ENCODE results near the gene UBE2H. TPM values are rescaled to one million over a fixed set of nuclear protein-coding genes. Genes with fewer than 3 reads are reported as not detected.

Gene UBE2H
- total RNA-seq, 1 donor from 2014 or later, result 79.9 TPM

DNA sequence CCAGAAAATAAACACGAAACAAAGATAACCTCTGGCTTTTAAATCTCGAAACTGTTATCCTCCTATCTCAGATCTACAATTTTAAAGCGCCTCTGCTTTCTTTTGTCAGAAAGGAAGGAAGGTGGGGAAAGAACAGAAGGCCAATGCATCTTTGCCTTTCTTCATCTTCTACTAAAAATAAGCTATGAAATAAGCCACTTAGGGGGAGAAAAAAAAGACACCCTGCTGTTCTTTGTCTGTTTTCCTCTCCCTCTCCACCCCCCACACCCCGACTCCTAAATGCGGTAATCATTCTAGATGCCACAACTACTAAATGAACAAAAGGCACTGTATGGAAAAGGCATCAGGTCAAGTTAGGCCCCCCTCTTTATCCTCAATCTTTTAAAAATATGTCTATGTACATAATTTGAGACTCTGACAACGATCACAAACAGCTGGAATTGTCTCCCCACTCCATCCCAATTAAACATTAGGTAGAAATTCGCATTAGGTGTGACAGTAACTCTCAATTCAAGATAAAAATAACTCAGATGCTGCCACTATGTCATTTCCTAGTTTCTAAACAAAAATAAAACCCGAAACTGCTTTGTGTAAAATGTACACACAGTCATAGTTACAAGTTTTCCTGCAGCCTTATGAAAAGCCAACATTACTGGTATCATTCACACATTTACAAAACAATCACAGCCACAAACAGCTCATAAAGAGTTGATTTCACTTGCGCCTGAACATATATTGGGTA is 2.4 kb downstream of the UBE2H start:
- no peak for DNase-seq (ENCODE audit: low spot score)

DNA sequence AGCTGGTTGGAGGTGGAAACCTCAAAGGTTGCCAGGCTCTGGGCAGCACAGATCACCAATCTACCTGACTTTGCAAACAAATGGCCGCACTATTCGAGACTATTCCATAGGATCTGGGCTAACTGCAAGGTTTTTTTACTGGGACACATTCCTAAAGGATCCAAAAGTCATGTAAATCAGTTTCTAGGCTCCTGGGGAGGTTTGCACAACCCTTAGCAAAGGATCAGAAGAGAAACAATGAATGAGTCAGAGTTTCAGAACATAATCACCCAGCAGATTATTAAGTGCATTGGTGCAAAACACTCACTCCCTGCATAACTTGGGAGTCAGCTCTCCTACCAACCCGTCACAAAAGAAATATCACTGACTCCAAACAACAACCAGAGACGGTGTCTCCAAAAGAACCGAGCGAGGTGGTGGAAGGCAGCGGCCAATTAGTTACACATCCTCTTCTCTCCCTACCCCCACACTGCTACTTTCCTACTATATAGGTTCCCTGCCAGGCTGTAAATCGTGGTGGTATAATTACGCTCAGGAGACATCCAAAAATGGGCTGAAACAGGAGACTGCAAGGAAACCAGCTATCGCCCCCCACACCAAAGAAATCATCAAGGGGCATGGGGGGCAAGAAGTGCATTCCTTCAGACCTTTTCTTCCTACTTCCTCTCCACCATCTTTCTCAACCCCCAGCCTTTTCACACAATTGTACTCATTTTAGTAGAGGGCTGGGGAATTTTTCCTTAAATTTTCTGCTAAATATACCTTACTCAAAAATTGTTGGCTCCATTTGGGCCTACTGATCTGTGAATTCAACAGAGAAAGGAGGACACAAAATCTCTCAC is 3.2 kb downstream of the UBE2H start:
- peak; percentile 28 for DNase-seq (ENCODE audit: low spot score)

GRCh38 chr7:129948877-129949291 is 3.9 kb downstream of the UBE2H start:
- DNase-seq (ENCODE audit: low spot score), result peak; percentile 92

DNA sequence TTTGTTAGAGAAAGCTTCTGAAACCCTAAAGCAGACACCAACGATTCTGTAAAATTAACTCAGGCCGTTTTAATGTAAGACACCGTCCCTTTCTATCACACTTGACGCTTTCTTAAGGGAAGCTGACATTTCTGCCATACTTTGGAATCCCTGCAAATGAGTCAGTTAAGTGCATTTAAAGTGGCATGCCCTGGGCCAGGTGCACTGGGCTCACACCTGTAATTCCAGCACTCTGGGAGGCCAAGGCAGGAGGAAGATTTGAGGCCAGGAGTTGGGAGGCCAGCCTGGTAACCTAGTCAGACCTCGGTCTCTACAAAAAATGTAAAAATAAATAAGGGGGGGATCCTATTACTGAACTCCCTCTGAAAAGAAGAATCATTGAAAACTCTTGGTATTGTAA is 4.4 kb downstream of the UBE2H start:
- no peak for DNase-seq (ENCODE audit: low spot score)

DNA sequence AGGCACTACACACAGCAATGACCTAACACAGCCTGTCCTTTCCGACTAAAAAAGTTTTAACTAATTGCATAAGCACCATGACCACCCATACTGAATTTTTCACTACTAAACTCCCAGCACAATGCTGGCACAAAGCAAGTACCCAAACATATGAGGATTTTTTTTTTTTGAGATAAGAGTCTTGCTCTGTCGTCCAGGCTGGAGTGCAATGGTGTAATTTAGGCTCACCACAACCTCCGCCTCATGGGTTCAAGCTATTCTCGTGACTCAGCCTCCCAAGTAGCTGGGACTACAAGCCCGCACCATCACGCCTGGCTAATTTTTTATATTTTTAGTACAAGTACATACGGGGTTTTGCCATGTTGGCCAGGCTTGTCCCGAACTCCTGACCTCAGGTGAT is 5.1 kb downstream of the UBE2H start:
- no peak for DNase-seq (ENCODE audit: low spot score)

- no peak for DNase-seq (ENCODE audit: low spot score)
Observed at GRCh38 chr7:129947049-129947448, 5.7 kb downstream of the UBE2H start.

- no peak for DNase-seq (ENCODE audit: low spot score)
Observed at GRCh38 chr7:129946282-129946681, 6.5 kb downstream of the UBE2H start.

GRCh38 chr7:129943352-129943751 is 9.4 kb downstream of the UBE2H start:
- no peak for DNase-seq (ENCODE audit: low spot score)

GRCh38 chr7:129940329-129940728 is 12.4 kb downstream of the UBE2H start:
- DNase-seq (ENCODE audit: low spot score), result no peak

DNA sequence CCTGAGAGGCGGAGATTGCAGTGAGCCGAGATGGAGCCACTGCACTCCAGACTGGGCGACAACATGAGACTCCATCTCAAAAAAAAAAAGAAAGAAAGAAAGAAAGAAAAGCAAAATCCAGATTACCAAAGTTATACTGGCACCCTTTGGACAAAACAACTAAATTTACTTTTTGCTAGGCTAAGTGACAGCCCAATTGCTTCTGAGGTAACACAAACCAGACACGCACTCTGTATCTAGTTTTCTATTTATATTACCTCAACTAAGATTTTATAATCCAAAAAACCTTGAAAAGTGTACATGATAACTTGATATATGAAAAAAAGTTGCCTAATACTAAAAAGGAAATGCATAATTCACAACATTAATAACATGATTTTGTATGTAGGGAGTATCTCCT is 12.9 kb downstream of the UBE2H start:
- DNase-seq (ENCODE audit: low spot score), result no peak

- no peak for DNase-seq (ENCODE audit: low spot score)
Observed at GRCh38 chr7:129933627-129934026, 19.1 kb downstream of the UBE2H start.

- DNase-seq (ENCODE audit: low spot score), result no peak
Observed at GRCh38 chr7:129926618-129927017, 26.1 kb downstream of the UBE2H start.

DNA sequence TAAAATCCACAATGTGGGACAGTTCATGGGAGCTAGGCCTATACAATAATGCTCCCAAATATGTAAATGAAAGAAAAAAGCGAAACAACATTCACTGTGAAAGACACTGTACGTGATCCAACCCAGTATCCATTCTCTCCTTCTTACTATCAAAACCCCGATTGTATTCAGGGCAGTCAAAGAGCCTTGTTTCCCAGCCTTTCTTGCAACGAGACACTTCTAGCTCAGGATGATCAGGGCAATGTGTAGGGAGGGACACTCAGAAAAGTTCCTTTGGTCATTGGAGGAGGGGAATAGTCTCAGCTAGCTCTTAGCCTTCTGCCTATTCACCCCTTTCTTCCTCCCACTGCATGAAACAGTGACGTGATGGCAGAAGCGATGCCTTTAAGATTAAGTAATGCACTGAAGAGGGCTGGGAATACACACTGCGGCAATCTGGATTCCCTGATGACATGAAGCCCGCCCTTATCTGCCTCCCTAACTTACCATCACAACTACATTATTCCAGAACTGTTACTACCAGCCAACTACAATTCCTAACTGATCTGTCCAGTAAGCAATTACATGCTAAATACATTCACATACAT is 27.3 kb downstream of the UBE2H start:
- DNase-seq (ENCODE audit: low spot score), result no peak

DNA sequence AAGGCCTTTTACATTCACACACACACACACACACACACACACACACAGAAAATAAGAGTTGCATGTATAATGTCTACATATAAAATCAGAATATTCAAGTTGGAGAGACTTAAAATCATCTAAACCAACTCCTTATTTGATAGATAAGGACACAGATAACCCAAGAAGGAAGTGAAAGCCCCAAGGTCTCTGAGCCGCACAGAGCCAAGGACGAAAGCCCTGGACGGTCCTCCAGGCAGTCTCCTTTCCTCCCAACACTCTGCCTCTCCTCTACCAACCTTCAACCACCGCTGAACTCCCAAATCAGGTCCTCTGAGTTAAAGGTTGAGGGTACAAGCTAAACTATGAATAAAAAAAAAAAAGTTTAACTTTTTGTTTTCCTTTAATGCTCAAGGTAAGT is 28.2 kb downstream of the UBE2H start:
- DNase-seq (ENCODE audit: low spot score), result no peak

- no peak for DNase-seq (ENCODE audit: low spot score)
Observed at GRCh38 chr7:129923709-129924108, 29.1 kb downstream of the UBE2H start.

DNA sequence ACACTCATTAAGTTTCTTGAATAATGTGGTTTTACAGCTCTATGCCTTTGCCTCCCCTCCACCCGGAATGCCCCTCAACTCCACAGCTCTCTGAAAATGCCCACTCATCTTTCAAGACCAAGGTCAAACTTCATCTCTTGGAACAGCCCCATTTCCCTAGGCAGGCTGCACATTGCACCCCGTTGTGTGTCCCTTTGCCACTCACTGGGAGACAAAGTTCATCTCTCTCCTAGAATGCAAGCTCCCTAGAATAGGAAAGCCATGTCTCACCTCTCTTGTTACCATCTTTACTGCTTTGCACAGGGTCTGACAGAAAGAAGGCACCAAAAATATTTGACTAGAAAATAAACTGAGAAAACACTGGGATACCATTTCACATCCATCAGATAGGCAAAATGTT is 33.3 kb downstream of the UBE2H start:
- DNase-seq (ENCODE audit: low spot score), result no peak

DNA sequence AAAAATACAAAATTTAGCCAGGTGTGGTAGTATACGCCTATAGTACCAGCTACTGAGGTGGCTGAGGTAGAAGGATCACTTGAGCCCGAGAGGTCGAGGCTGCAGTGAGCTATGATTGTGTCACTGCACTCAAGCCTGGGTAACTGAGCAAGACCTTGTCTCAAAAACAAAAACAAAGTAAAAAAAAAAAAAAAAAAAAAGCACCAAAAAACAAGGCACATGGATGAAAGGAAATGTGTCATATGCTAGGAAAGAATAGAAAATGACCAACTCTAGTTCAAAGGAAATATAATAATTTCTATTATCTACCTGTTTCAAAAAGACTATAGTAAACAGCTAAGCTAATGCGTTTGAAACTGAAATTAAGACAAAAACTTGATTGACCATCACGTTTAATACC is 33.8 kb downstream of the UBE2H start:
- no peak for DNase-seq (ENCODE audit: low spot score)

DNA sequence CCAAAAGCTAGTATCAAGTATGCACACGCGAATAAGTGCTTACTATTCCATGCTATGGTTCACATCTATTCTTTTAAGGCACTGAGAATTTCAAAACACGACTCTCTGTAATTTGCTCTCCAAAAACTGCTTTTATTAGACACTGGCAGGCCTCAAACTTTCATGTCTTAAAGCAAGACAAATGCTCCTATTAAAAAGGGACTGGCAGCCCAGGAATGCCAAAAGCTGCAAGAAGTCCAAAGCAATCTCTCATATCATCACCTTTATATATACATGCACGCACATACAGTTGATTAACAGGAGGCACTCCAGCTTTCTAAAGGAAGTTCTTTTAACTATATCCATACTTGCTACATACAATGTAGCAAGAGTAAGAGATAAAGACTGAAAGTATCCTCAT is 34.8 kb downstream of the UBE2H start:
- DNase-seq (ENCODE audit: low spot score), result no peak

DNA sequence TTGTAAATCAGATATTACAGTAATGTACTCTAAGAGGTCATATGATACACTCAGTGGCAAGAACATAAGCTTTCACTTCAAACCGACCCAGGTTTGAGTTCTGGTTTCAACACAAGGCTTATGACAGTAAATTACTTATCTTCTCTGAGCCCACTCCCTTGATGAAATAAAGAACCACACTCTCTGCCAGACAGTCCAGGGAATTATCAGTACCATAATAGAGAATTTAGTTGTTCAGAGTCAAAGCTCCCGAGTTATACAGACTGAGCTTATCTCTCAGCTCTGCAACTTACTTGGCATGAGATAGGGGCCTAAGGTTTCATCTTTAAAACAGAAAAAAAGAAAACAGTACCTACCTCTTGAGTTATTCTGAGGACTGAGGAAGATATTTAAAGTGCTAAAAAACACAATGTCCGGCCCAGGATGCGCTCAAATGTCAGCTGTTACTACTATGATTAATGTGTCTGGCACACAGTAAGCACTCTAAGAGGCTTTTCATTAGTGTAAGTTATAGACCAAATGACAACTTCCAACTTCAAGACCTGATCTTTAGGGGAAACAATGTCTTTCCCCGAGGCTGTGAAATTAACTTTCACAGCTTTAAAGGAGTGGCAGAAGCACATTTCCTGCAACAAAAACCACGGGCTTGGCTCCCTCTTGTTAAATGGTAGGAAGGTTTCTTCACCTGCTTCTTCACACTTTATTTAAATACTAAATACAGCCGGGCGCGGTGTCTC is 38.1 kb downstream of the UBE2H start:
- DNase-seq (ENCODE audit: low spot score), result no peak

DNA sequence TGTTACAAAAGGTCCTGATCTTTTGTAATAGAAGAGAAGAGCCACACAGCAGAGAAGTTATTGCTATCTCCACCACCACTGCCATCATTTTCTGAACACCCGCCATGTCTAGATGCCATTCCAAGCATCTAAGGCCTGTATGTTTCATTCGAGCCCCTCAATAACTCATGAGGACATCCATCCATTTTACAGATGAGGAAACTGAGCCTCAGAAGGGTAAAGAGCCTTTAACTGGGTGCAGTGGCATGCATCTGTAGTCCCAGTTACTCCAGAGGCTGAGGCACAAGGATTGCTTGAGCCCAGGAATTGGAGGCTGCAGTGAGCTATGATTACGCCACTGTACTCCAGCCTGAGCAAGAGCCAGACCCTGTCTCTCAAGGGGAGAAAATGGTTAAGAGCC is 39.3 kb downstream of the UBE2H start:
- DNase-seq (ENCODE audit: low spot score), result no peak

- DNase-seq (ENCODE audit: low spot score), result no peak
Observed at GRCh38 chr7:129911790-129912189, 41.0 kb downstream of the UBE2H start.

GRCh38 chr7:129909669-129910068 is 43.1 kb downstream of the UBE2H start:
- no peak for DNase-seq (ENCODE audit: low spot score)
